DOHH2 (cell line): Measurements from ENCODE around the gene EN1.

ENCODE experiments used
- EZH2phosphoT487 ChIP-seq: fragments of 200-600 bp; sonication (generic); IDR thresholded peaks from 2 replicates; pipeline ENCODE4 v1.6.1; 2017; ENCODE audit warnings: borderline replicate concordance, mild to moderate bottlenecking, antibody characterized with exemption, low read length, moderate library complexity, mixed read lengths
- TF ChIP-seq, protein P1 (sequence below): fragments of 200-600 bp; sonication (generic); IDR thresholded peaks from one replicate; pipeline ENCODE4 v1.5.1; 2014; ENCODE audit warnings: antibody characterized with exemption, mild to moderate bottlenecking, low read depth, low read length; ENCODE audit not compliant: poor library complexity, severe bottlenecking

- TF ChIP-seq, protein P1, sequence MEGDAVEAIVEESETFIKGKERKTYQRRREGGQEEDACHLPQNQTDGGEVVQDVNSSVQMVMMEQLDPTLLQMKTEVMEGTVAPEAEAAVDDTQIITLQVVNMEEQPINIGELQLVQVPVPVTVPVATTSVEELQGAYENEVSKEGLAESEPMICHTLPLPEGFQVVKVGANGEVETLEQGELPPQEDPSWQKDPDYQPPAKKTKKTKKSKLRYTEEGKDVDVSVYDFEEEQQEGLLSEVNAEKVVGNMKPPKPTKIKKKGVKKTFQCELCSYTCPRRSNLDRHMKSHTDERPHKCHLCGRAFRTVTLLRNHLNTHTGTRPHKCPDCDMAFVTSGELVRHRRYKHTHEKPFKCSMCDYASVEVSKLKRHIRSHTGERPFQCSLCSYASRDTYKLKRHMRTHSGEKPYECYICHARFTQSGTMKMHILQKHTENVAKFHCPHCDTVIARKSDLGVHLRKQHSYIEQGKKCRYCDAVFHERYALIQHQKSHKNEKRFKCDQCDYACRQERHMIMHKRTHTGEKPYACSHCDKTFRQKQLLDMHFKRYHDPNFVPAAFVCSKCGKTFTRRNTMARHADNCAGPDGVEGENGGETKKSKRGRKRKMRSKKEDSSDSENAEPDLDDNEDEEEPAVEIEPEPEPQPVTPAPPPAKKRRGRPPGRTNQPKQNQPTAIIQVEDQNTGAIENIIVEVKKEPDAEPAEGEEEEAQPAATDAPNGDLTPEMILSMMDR = no peak
- no peak for TF ChIP-seq EZH2phosphoT487
Measured at GRCh38 chr2:118801151-118801550, 46.3 kb downstream of the EN1 start.
